T-helper 2 cell (primary cell): ENCODE results near the gene PLPPR3.

Experiments used
- DNase-seq, 5 experiments: peaks; one replicate each; pipeline versions ENCODE4 v3.0.0 to v3.0.0-alpha.2; 2012 to 2022

PLPPR3 gene

DNA sequence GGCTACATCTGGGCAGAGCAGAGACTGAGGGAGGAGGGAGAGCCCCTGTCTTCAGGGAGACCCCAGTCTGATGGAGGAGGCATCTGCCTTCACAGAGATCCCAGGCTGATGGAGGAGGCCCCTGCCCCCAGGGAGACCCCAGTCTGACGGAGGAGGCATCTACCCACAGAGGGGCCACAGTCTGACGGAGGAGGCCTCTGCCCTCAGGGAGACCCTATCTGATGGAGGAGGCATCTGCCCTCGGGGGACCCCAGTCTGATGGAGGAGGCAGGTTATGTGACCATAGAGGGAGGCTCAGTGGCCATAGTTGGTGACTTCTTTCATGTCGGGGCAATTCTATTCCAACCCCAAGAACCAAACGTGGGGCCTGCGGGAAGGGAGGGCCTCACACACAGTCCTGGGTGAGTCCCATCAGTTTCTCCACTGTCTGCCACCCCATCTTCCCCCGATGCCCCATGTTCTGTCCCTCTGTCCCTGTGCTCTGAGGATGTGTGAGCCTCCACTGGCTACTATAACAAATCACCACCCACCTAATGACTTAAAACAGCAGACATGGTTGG lies 56.5 kb downstream of the PLPPR3 start:
- no peak for DNase-seq

DNA sequence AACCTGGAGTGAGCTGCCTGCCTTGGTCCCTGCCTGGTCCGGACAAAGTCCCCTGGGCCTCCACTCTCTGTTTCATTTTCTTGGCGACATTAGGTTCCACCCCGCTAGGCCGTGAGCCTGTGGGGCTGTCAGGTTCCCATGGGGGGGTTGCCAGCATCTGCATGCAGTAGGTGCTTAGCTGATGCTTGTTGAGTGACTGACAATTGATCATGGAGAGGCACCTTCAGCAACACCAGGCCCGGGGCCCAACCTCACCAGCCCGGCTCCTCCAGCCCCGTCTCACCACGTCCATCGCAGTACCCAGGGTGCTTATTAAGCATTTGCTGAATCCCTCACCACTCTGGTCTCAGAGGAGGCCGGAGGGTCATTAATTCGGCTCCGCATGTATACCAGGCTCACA lies 57.5 kb downstream of the PLPPR3 start:
- DNase-seq = no peak

DNA sequence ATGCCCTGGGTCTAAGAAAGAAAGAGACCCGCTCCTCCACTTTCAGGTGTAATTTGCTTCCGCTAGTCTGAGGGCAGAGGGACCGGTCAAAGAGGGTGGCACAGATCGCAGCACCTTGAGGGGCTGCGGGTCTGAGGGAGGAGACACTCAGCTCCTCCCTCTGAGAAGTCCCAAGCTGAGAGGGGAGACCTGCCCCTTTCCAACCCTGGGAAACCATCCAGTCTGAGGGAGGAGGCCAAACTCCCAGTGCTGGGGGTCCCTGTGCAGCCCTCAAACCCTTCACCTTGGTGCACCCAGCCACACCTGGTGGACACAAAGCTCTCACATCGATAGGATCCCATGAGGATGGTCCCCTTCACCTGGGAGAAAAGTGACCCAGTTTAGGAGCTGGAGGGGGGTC lies 57.9 kb downstream of the PLPPR3 start:
- DNase-seq = no peak

DNA sequence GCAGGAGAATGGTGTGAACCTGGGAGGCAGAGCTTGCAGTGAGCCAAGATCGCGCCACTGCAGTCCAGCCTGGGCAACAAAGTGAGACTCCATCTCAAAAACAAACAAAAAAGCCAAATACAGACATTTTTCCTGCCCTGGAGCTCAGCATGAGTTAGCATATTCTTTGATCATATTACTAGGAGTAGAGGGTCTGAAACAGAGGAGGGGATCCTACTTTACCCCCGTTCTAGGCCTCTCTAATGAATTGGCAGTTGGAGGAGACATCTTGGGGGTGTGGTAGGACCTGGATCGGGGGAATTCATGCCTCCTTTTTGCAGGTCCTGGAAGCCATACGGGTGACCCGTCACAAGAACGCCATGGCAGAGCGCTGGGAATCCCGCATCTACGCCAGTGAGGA lies 58.6 kb downstream of the PLPPR3 start:
- DNase-seq = no peak
